ENCODE data around the gene COG5. TPM values are rescaled to one million over a fixed set of nuclear protein-coding genes. Genes with fewer than 3 reads are reported as not detected.

COG5 gene
- total and polyA plus RNA-seq, 3 donors from 2014 or later, result 27.1 to 76.1 (median 70.6) TPM

GRCh38 chr7:107213193-107213788 is 350.4 kb downstream of the COG5 start:
- no peaks in the 10 kb centered on the region for H3K4me1 ChIP-seq
- WGBS, 2 donors, result 93 to 97% methylated on average over 5 of the region's 5 CpGs
- no peaks in the 10 kb centered on the region for H3K9me3 ChIP-seq
- no peak overlapping the region for H3K4me3 ChIP-seq
- no peak overlapping the region for H3K27ac ChIP-seq
- intact Hi-C loops (cut with DNase I; ENCODE audit: low total_unique reads), result no loop called here
- no peak for TF ChIP-seq POLR2A (IDR thresholded peaks at IDR 0.05)
- TF ChIP-seq, protein P1, sequence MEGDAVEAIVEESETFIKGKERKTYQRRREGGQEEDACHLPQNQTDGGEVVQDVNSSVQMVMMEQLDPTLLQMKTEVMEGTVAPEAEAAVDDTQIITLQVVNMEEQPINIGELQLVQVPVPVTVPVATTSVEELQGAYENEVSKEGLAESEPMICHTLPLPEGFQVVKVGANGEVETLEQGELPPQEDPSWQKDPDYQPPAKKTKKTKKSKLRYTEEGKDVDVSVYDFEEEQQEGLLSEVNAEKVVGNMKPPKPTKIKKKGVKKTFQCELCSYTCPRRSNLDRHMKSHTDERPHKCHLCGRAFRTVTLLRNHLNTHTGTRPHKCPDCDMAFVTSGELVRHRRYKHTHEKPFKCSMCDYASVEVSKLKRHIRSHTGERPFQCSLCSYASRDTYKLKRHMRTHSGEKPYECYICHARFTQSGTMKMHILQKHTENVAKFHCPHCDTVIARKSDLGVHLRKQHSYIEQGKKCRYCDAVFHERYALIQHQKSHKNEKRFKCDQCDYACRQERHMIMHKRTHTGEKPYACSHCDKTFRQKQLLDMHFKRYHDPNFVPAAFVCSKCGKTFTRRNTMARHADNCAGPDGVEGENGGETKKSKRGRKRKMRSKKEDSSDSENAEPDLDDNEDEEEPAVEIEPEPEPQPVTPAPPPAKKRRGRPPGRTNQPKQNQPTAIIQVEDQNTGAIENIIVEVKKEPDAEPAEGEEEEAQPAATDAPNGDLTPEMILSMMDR (IDR thresholded peaks at IDR 0.05), result no peak
- no peak for DNase-seq
- no peaks in the 10 kb centered on the region for H3K36me3 ChIP-seq (ENCODE audit: low read depth, missing control alignments)
- no peaks in the 10 kb centered on the region for H3K27me3 ChIP-seq

DNA sequence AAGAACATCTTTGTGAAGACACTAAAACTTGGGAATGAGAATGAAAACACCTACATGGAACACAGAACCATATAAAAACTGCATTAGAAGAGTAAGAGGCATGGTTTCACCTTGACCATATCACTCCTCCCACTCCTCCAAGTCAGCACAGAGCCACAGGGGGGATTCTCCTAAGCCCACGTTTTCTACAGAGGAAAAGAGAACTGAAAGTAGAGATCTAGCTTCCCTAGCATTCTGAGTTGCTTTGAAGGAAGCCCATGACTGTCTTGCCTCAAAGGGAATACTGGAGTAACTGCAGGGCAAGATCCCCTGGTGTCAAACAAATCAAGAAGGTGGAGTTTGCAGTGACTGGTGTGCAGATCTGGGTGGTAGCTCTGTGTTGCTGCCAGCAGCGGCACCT is 351.0 kb downstream of the COG5 start:
- Histone ChIP-seq H3K4me1 (no peaks in the 10 kb centered on the region), H3K36me3 (ENCODE audit: low read depth, missing control alignments) (no peaks in the 10 kb centered on the region), H3K27me3 (no peaks in the 10 kb centered on the region), H3K9me3 (no peaks in the 10 kb centered on the region), H3K27ac (no peak overlapping the region), H3K4me3 (no peak overlapping the region)
- no peak for TF ChIP-seq POLR2A (IDR thresholded peaks at IDR 0.05)
- TF ChIP-seq, protein P1 (IDR thresholded peaks at IDR 0.05), result no peak
- no peak for DNase-seq
- intact Hi-C loops (cut with DNase I; ENCODE audit: low total_unique reads), result no loop called here
- 79 to 85% methylated on average over 2 of the region's 2 CpGs for WGBS, 2 donors

DNA sequence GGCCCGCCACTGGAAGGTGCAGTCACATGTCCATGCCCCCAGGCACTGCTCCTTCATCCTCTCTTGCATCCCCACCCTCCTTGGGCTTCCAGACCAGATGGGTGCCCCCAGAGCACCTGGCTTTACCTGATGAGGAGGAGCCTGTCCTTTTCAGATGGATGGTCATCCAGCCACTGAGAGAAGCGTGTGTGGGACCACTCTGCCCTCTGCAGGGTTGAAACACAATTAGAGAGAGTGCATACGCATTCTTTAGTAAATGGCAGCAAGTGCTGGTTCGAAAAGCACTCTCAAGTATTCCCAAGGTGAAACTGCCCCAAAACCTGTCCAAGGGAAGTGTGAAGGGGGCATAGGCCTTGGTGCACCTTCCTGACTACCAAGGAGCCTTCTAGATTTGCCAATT is 353.3 kb downstream of the COG5 start:
- TF ChIP-seq POLR2A (IDR thresholded peaks at IDR 0.05), result no peak
- 82 to 96% methylated on average over 3 to 4 of the region's 4 CpGs for WGBS, 2 donors
- no peaks in the 10 kb centered on the region for H3K36me3 ChIP-seq (ENCODE audit: low read depth, missing control alignments)
- H3K9me3 ChIP-seq, result no peaks in the 10 kb centered on the region
- H3K4me3 ChIP-seq, result no peak overlapping the region
- H3K4me1 ChIP-seq, result no peaks in the 10 kb centered on the region
- H3K27me3 ChIP-seq, result no peaks in the 10 kb centered on the region
- H3K27ac ChIP-seq, result no peak overlapping the region
- no peak for DNase-seq
- intact Hi-C loops (cut with DNase I; ENCODE audit: low total_unique reads), result no loop called here

GRCh38 chr7:107209565-107209964 is 354.2 kb downstream of the COG5 start:
- no peaks in the 10 kb centered on the region for H3K9me3 ChIP-seq
- H3K36me3 ChIP-seq (ENCODE audit: low read depth, missing control alignments), result no peaks in the 10 kb centered on the region
- no peak overlapping the region for H3K27ac ChIP-seq
- no peak overlapping the region for H3K4me3 ChIP-seq
- no peak for DNase-seq
- no peaks in the 10 kb centered on the region for H3K27me3 ChIP-seq
- no peaks in the 10 kb centered on the region for H3K4me1 ChIP-seq
- intact Hi-C loops (cut with DNase I; ENCODE audit: low total_unique reads), result no loop called here
- WGBS, 2 donors, result 92 to 93% methylated on average over 4 of the region's 4 CpGs
- TF ChIP-seq, protein P1 (IDR thresholded peaks at IDR 0.05), result no peak
- TF ChIP-seq POLR2A (IDR thresholded peaks at IDR 0.05), result no peak

DNA sequence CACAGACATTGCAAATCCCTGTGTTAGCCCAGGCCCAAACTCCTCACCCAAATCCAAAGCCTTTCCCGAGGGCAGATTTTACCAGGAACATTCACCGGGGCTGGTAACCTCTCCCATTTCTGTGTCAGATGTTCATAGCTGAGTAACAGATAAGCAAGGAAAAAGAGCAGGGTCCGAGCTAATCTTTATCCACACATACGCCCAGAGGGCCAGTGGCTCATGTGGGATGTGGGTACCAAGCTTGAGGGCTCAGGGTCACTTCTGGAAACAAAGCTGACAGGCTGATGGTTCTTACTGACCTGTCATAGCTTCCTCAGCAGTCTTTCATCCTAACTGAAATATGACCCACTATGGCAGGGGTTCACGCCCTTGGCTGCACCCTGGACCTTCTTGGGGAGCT is 355.2 kb downstream of the COG5 start:
- intact Hi-C loops (cut with DNase I; ENCODE audit: low total_unique reads), result no loop called here
- Histone ChIP-seq H3K9me3 (no peaks in the 10 kb centered on the region), H3K36me3 (ENCODE audit: low read depth, missing control alignments) (no peaks in the 10 kb centered on the region), H3K27me3 (no peaks in the 10 kb centered on the region), H3K27ac (no peak overlapping the region), H3K4me3 (no peak overlapping the region), H3K4me1 (no peaks in the 10 kb centered on the region)
- TF ChIP-seq, protein P1 (IDR thresholded peaks at IDR 0.05), result no peak
- no peak for TF ChIP-seq POLR2A (IDR thresholded peaks at IDR 0.05)
- 81 to 93% methylated on average over 5 of the region's 5 CpGs for WGBS, 2 donors
- DNase-seq, result no peak
